ENCODE data around the gene NEDD9.

- no peak for TF ChIP-seq CTCF (IDR thresholded peaks at IDR 0.05; ENCODE audit: low read depth, low read length, poor library complexity, severe bottlenecking)
- no peak for TF ChIP-seq EZH2phosphoT487 (IDR thresholded peaks at IDR 0.05; ENCODE audit: borderline replicate concordance, low read length)
Observed at GRCh38 chr6:11266926-11267325, 34.5 kb upstream of the NEDD9 start.
